Amniotic stem cell (primary cell): Measurements from ENCODE around the gene TUBGCP3.

ENCODE experiments used
- DNase-seq: peaks from one replicate; lab custom pipeline; 2025; lab: John Stamatoyannopoulos, UW

TUBGCP3 gene

DNA sequence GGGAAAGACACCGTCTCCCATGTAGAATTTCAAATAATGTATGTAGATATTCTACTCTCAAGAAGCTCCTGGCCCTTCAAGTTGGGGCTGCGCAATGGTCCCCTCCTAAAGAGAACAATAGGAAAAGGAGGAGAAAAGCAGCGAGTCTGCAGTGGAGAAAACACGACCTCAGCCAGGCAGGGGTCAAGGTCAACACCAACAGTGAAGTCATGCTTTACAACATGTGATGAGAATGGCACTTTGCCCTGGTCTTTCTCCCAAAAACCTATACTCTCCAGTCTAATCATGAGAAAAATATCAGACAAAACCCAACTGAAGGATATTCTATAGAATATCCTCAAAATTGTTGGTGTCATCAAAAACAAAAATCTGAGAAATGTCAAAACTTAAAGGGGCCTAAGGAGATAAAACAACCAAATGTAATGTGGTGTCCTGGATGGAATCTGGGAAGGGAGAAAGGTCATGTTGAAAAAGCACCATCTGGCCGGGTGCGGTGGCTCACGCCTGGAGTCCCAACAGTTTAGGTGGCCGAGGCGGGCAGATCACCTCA, 110.8 kb downstream of the TUBGCP3 start:
- DNase-seq: no peak

- DNase-seq: no peak
These were observed 112.1 kb downstream of the TUBGCP3 start for GRCh38 chr13:112475889-112476288.

DNA sequence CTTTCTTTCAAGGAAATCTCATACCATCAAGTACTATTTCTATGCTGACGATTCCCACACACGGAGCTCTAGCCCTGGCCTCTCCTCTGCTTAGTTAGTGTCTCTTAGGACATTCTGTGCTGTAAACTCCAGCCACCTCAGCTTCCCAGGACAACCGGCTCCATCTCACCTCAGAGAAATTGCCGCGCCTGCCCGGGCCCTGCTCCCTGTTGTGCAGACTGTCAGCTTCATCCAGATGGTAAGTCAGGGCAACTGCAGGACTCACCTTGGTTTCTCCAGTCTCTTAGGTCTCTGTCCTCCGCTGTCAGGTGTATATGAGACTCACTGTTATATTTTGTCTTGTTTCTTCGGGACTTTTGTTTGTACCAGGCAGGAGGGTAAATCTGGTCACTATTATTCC, 113.1 kb downstream of the TUBGCP3 start:
- no peak for DNase-seq

DNA sequence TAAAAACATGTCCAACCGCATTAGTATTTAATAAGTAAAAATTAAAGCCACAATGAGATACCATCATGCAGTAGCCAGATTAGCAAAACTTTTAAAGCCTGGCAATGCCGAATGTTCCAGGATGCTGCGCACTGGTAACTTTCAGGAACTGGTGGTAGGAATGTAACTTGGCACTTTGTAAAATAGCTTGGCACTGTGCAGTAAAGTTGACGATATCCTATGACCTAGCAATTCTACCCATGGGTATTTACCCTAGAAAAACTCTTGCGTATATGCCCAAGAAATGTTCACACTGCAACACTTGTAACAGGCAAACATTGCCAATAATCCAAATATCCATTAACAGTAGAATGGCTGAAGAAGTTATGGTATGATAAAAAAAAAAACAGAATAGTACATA, 114.1 kb downstream of the TUBGCP3 start:
- no peak for DNase-seq

GRCh38 chr13:112469071-112469745, 118.7 kb downstream of the TUBGCP3 start:
- no peak for DNase-seq

- DNase-seq: no peak
These were observed 119.9 kb downstream of the TUBGCP3 start for GRCh38 chr13:112468069-112468468.

- DNase-seq: no peak
These were observed 120.7 kb downstream of the TUBGCP3 start for GRCh38 chr13:112467236-112467635.

DNA sequence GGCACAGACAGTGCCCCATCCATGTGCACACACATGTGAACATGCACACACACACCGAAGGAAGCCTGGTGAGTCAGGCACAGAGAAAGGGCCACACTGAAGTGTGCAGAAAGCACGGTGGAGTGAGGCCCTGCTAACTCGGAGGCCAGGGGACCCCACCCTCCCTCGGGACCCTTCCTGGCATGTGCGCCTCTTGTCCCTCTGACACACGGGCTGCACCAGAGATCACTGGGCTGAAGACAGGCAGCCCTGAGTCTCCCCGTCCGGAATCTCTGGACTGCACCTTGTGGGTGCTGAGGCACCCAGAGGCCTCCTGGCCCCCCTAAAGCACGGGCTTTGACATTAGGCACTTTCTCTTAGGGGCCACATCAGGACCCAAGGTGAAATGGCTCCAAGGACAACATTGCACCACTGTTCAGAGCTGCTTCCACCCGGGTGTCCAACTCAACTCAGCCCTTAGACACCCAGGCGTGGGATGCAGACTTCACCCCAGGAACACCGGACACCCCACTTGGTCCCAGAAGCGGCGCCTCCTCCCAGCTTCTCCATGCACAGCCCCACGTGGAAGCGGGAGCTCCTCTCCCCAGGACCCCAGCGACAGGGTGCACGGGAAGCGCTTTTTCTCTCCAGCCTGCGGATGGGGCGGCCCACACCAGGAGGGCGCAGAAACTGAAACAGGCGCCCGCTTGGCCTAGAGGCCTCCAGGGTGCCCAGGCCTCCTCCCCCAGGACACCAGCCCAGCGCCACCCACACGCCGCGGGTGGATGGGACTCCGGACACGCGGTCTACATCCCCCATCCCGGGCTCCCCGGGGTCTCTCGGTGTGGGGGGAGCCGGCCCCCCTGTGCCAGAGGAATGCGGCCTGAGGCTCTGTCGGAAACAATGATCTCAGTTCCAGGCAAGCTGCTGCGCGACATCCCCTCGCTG, 121.6 kb downstream of the TUBGCP3 start:
- no peak for DNase-seq

DNA sequence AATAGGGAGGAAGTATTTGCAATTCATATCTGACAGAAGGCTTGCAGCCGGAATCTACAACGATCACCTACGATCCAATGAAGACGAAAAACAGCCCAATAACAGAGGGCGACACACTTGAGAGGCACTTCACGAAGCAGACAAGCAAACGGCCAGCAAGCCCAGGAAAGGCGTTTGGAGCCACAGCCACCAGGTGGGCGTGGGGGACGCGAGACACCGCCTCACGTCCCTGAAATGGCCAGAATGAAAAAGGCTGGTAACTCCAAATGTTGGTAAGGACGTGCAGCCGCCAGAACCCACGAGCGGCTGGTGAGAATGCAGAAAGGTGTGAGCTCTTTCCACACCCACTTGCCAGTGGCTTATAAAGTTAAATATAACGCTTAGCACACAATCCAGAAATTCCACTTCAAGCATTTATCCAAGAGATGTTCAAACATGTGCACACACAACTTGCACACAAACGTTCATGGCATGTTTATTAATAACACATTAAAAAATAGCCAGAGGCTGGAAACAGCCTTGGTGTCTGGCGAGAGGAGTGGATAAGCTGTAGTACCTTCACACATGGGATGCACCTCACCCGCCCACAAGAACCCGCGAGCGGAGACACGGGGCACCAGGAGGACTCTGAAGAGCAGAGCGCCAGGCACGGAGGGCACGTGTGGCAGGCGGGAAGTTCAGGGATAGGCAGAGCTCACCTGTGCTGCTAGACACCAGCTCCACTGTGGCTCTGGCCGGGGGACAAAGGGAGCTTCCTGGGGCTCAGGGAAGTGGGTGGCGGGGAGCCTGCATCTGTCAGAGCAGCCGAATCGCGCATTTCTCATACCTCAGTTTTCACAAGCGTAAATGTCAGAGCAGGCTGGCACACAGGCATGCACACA, 122.5 kb downstream of the TUBGCP3 start:
- no peak for DNase-seq

DNA sequence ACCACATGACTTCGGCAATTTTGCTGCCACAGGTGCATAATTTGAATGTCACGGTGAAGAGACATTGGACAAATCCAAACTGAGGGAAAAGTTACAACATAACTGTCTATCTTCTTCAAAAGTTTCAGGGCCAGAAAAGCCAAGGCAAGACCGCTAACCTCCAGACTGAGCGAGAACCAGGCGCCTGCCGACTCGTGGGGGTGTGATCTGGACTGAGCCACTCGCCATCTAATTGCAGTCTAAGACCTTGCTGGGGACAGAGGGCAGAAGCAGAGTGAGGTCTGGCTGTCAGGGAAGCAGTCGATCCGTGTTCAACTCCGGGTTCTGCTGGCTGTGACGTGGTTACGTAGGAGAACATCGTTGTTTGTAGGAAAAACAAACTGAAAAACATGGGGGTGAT, 123.2 kb downstream of the TUBGCP3 start:
- DNase-seq: no peak

GRCh38 chr13:112462408-112462807, 125.5 kb downstream of the TUBGCP3 start:
- DNase-seq: no peak

- DNase-seq: no peak
These were observed 130.5 kb downstream of the TUBGCP3 start for GRCh38 chr13:112457485-112457884.

DNA sequence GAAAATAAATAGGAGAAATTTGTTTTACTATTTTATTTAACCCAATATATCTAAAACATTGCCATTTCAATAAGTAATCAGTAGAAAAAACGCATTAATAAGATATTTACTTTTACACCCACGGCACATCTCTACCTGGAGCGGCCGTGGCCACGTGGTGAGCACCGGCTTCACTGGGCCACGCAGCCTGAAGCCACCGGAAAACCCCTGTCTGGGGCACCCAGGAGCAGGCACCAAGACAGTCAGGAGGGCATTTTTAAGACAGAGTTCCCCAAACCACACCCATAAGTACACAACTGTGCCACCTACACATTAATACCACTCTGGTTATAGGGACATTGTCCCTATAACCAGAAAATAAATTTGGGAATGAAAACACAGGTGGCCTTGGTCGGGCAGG, 130.9 kb downstream of the TUBGCP3 start:
- no peak for DNase-seq

GRCh38 chr13:112456138-112457056, 131.6 kb downstream of the TUBGCP3 start:
- DNase-seq: no peak

DNA sequence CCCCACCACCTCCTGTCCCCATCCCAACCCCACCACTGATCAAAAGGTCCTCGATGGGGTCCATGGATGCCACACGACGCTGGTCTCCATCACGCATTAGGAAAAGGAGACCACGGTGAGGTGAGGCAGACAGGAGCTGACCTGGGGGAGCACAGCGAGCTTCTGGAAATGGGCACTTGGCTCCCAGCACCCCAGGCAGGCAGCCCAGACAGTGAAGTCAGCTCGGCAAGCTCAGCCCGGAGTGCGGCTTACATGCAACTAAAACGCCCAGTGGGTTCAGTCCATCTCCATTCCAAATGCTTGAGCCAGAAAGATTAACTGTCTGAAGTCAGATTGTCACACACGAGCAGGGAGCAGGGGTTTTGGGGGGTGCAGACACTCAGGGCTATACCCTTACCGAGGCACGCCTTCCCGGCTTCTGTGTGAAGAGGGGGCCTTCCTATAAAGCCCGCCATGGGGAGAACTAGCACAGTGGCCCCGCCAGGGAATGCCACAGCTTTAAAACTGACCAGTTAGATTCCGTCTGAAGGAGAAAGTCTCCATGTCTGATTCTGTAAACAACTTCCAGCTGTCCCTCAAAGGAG, 132.4 kb downstream of the TUBGCP3 start:
- DNase-seq: no peak

DNA sequence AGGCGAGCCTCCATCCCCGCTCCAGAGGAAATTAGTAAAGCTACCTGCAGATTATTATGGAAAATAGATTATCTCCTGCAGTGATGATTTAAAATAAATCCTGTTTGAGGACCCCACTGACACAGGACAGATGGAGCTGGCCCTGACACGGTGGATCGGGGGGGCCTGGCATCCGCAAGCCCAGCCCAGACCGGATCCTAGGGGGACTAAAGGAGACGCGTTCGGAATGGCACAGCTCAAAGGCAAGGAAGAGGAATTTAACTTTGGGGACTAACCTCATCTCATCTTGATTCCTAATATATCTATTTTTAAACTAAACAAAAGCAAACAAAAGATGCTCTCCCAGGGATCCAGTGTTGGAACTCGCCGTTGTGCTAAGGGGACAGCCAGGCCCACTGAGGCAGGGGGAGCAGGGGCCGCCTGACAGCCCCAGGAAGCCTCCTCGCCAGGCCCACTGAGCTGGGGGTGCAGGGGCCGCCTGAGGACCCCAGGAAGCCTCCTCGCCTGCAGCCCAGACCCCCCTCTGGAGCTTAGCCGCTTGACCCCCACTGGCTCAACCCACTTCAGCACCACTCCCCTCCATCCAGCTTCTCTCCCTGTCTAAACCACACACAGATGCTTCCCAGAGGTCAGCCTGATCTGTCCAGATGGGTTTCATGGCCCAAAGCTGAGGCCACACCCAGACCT, 133.2 kb downstream of the TUBGCP3 start:
- DNase-seq: no peak

DNA sequence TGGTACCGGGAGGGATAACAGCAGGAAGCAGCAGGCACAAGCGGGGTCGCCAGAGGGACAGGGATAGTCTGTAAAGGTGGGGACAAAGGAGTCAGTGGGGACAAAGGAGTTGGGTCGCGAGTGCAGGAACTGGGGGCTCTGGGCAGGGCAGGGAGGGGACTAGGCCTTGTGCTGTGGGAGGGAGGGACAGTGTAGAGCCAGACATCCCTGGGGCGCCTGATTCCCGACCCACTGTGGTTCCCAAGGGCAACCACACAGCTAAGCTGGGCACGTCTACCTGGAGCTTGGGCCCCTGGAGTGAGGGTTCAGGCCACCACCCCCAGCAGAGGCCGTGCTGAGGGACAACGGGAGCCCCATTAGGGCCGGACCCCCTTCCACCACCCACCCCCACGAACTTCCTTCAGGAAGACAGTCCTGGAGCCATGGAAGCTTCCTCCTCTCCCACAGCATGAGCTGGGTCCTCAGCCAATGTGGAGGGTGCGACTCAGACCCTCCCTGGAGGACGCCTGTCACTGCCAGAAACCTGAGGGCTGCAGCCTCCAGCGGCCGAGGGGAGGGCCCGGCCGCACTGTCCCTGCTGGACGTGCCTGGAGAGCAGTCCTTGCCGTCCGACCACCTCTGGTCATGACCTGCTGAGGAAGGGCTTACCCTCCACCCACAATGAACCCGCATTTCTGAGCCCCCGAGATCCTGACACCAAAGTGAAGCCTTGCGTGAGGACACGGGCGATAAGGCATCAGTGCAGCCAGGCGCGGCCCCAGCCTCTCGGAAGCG, 133.9 kb downstream of the TUBGCP3 start:
- DNase-seq: no peak

DNA sequence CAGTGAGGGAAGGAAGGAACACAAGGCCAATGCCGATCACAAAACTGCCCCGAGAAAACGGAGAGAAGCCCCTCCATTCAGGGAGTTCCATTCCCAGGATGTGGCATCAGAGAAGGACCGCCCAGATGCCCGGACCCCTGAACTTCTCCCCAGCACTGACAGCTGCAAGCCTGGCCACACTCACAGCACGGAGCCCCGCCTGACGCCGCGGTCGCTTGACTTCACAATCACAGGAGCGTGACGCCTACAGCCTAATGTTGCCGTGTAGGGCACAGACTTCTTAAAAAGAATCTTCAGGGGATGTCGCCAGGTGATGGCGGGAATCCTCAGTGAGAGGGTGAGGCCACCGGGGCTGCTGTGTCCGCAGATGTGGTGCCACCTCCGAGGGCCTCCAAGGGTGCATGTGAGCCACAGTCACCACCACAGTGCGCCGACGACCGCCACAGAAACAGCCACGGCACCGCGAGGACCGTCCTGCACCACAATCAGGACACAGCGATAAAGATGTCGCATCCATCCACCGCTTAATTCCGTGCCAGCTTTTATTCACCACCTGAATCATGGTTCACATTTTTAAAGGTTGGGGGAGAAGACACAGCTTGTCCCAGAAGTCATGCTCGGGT, 134.6 kb downstream of the TUBGCP3 start:
- DNase-seq: no peak
